Vagina (tissue), 2 donors: ENCODE measurements around the gene CFAP73. TPM values are rescaled to one million over a fixed set of nuclear protein-coding genes. Genes with fewer than 3 reads are reported as not detected.

ENCODE experiments used
- DNase-seq, 2 donors: peaks; one replicate each; pipeline ENCODE4 v3.0.0-alpha.2; 2017; ENCODE audit errors: extremely low spot score in 2 of 2
- H3K27ac ChIP-seq: fragments of 200-600 bp; sonication (generic); one replicate; pipeline ENCODE4 v1.5.1; 2019
- H3K27me3 ChIP-seq: fragments of 200-600 bp; sonication (generic); one replicate; pipeline ENCODE4 v1.5.1; 2019
- H3K36me3 ChIP-seq, 2 donors: fragments of 200-600 bp; sonication (generic); one replicate each; pipeline ENCODE4 v1.5.1; 2017 to 2019
- H3K4me1 ChIP-seq: fragments of 200-600 bp; sonication (generic); one replicate; pipeline ENCODE4 v1.5.1; 2019
- H3K4me3 ChIP-seq, 2 donors: fragments of 200-600 bp; sonication (generic); 1 replicate in 1 of 2; 2 replicates in 1 of 2; pipeline ENCODE4 v1.5.1; 2016 to 2019
- H3K9me3 ChIP-seq: fragments of 200-600 bp; sonication (generic); one replicate; pipeline ENCODE4 v1.5.1; 2019
- POLR2A ChIP-seq, 2 donors: fragments of 450-650 bp; IDR thresholded peaks; one replicate each; pipeline ENCODE4 v1.6.1; 2017; ENCODE audit warnings: antibody characterized with exemption in 2 of 2, mild to moderate bottlenecking in 2 of 2, moderate library complexity in 2 of 2
- POLR2AphosphoS5 ChIP-seq, 2 donors: sonication (generic); formaldehyde crosslinking; IDR thresholded peaks; one replicate each; pipeline ENCODE4 v1.9.0; 2017; ENCODE audit warnings: antibody characterized with exemption in 2 of 2, mild to moderate bottlenecking in 2 of 2, low read depth in 1 of 2; ENCODE audit not compliant: insufficient read depth in 1 of 2
- intact Hi-C: fragments of 100-400 bp; cut with DNase I; formaldehyde crosslinking; loops from one replicate; pipeline ENCODE4 v1.15.1; 2023
- total RNA-seq: library from RNA; depleted of rRNA; stranded (reverse); fragments of >200 nt; gene quantifications from one replicate; pipeline ENCODE4 v1.2.3, GENCODE V29; 2016
- TF ChIP-seq, protein P1 (sequence below), 3 experiments: fragments of 450-650 bp in 2 of 3; fragments of 200-600 bp in 1 of 3; sonication (generic) in 1 of 3; IDR thresholded peaks; one replicate each; pipeline ENCODE4 v1.5.1; 2017 to 2019; ENCODE audit warnings: antibody characterized with exemption in 3 of 3, mild to moderate bottlenecking in 2 of 3, moderate library complexity in 2 of 3

CFAP73 gene
- total RNA-seq, 1 donor from 2014 or later, result not detected

GRCh38 chr12:113196990-113197389 is 47.5 kb downstream of the CFAP73 start:
- intact Hi-C loops, result loop anchor here (10.0 kb wide), 2 partner anchors 98 to 138 kb away; partner anchors contain the start of gene SLC8B1
- Histone ChIP-seq H3K36me3 (peaks cover 0 to 4% of the 10 kb centered on the region in 2 donors), H3K4me1 (peaks cover 10% of the 10 kb centered on the region), H3K9me3 (no peaks in the 10 kb centered on the region), H3K27ac (no peak overlapping the region), H3K27me3 (no peaks in the 10 kb centered on the region), H3K4me3 (no peak overlapping the region)
- TF ChIP-seq, protein P1, sequence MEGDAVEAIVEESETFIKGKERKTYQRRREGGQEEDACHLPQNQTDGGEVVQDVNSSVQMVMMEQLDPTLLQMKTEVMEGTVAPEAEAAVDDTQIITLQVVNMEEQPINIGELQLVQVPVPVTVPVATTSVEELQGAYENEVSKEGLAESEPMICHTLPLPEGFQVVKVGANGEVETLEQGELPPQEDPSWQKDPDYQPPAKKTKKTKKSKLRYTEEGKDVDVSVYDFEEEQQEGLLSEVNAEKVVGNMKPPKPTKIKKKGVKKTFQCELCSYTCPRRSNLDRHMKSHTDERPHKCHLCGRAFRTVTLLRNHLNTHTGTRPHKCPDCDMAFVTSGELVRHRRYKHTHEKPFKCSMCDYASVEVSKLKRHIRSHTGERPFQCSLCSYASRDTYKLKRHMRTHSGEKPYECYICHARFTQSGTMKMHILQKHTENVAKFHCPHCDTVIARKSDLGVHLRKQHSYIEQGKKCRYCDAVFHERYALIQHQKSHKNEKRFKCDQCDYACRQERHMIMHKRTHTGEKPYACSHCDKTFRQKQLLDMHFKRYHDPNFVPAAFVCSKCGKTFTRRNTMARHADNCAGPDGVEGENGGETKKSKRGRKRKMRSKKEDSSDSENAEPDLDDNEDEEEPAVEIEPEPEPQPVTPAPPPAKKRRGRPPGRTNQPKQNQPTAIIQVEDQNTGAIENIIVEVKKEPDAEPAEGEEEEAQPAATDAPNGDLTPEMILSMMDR (IDR thresholded peaks at IDR 0.05), result peak in 2 of 3 experiments; percentile 39 to 61
- TF ChIP-seq POLR2AphosphoS5 (IDR thresholded peaks at IDR 0.05; ENCODE audit: insufficient read depth in 1 of 2, low read depth in 1 of 2), result no peak
- no peak for TF ChIP-seq POLR2A (IDR thresholded peaks at IDR 0.05)
- DNase-seq, result no peak

- Histone ChIP-seq H3K27me3 (no peaks in the 10 kb centered on the region), H3K9me3 (no peaks in the 10 kb centered on the region), H3K4me3 (no peak overlapping the region), H3K27ac (no peak overlapping the region), H3K36me3 (no peaks in the 10 kb centered on the region), H3K4me1 (peaks cover 10% of the 10 kb centered on the region)
- TF ChIP-seq POLR2A (IDR thresholded peaks at IDR 0.05) (no peak), POLR2AphosphoS5 (IDR thresholded peaks at IDR 0.05; ENCODE audit: insufficient read depth in 1 of 2, low read depth in 1 of 2) (no peak)
- TF ChIP-seq, protein P1 (IDR thresholded peaks at IDR 0.05), result no peak
- DNase-seq, result no peak
- intact Hi-C loops, result loop anchor here (10.0 kb wide), 2 partner anchors 97 to 137 kb away; partner anchors contain the start of gene SLC8B1
These were observed 48.1 kb downstream of the CFAP73 start for GRCh38 chr12:113197518-113198077.

DNA sequence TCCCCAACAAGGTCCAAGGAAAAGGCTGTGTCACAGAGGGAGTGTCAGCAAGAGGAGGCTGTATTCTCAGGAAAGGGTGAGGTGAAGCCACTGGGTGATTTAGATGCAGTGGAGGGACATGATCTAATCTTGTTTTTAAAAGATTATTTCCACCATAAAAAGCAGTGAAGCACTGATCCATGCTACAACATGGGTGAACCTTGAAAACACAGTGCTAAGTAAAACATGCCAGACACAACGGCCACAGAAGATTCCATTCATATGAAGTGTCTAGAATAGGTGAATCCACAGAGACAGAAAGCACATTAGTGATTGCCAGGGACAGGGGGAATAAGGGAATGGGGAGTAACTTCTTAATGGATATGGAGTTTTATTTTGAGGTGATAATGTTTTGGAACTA is 48.8 kb downstream of the CFAP73 start:
- Histone ChIP-seq H3K36me3 (no peaks in the 10 kb centered on the region), H3K27me3 (no peaks in the 10 kb centered on the region), H3K4me1 (peaks cover 10% of the 10 kb centered on the region), H3K4me3 (no peak overlapping the region), H3K9me3 (no peaks in the 10 kb centered on the region), H3K27ac (no peak overlapping the region)
- TF ChIP-seq POLR2A (IDR thresholded peaks at IDR 0.05) (no peak), POLR2AphosphoS5 (IDR thresholded peaks at IDR 0.05; ENCODE audit: insufficient read depth in 1 of 2, low read depth in 1 of 2) (no peak)
- TF ChIP-seq, protein P1 (IDR thresholded peaks at IDR 0.05), result no peak
- intact Hi-C loops, result loop anchor here (10.0 kb wide), 2 partner anchors 97 to 137 kb away; partner anchors contain the start of gene SLC8B1
- DNase-seq, result no peak

DNA sequence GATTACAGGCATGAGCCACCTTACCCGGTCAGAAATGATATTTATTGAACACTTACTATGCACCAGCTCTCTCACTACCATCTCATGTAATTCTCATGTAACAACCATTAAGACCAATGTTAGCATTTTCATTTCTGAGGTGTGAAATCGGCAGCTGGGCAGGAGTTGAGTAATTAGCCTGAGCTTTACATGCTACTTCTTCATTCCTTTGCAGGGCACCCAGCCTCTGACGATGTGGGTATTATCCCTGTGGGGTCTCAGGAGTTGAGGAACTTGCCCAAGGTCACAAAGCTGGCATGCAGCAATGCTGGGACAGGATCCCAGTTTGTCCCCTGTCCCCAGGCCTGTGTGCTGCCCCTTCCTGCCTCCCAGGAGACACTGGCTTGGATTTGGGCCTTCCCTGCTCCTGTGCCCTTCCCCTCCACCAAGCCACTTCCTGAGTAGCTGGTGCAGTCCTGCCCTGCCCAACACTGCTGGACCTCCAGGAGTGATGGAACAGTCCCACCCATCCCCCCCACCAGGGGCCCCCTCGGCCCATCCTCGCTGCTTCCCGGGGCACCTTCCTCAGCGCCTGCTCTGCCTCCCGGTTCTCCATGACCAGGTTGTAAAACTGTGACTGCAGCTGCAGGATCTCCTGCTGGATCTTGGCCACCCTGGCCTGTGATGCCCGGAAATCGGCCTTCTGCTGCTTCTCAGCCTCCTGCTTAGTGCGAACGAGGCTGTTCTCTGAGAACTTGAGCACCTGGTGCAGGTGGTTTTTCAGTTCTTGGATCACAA is 50.7 kb downstream of the CFAP73 start:
- DNase-seq, result no peak
- H3K9me3 ChIP-seq, result no peaks in the 10 kb centered on the region
- no peak overlapping the region for H3K27ac ChIP-seq
- no peak overlapping the region for H3K4me3 ChIP-seq
- intact Hi-C loops, result no loop called here
- H3K36me3 ChIP-seq, result no peaks in the 10 kb centered on the region
- peaks cover 5% of the 10 kb centered on the region for H3K4me1 ChIP-seq
- TF ChIP-seq, protein P1 (IDR thresholded peaks at IDR 0.05), result no peak
- TF ChIP-seq POLR2AphosphoS5 (IDR thresholded peaks at IDR 0.05; ENCODE audit: insufficient read depth in 1 of 2, low read depth in 1 of 2) (no peak), POLR2A (IDR thresholded peaks at IDR 0.05) (no peak)
- no peaks in the 10 kb centered on the region for H3K27me3 ChIP-seq
